ENCODE data around the gene GJD2. TPM values are rescaled to one million over a fixed set of nuclear protein-coding genes. Genes with fewer than 3 reads are reported as not detected.

GJD2 gene
- total RNA-seq, 4 donors from 2014 or later: not detected

DNA sequence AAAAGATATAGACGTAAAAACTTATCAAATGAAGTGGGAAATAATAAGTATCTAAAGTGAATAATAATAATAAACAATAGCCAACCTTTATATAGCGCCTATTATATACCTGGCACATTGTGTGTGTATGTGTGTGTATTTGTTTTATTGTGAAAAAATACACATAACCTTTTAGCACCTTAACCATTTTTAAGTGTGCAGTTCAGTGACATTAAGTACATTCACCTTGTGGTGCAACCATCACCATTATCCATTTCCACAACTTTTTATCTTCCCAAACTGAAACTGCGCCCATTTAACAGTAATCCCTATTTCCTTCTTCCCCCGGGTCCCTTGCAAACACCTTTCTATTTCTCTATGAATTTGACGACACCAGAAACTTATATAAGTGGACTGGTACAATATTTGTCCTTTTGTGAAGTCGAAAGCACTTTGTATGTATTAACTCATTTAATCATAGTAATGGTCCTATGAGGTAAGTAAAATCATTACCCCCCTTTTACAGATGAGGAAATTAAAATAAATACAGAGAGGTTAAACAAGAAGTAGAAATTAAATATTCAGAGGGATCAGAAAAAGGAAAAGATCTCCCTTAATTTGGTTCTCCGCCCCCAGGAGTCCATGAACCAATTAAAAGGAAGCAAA is 33.5 kb downstream of the GJD2 start:
- H3K9me3 ChIP-seq: no peaks in the 10 kb centered on the region
- 67 to 69% methylated on average over 7 of the region's 7 CpGs for WGBS, 2 donors
- H3K4me3 ChIP-seq: peak overlapping the region in 1 of 4 donors; percentile 32
- peaks cover 0 to 30% (median 4%) of the 10 kb centered on the region in 4 donors for H3K4me1 ChIP-seq
- DNase-seq (ENCODE audit: low spot score in 2 of 2): no peak
- no peaks in the 10 kb centered on the region for H3K36me3 ChIP-seq
- TF ChIP-seq, protein P1, sequence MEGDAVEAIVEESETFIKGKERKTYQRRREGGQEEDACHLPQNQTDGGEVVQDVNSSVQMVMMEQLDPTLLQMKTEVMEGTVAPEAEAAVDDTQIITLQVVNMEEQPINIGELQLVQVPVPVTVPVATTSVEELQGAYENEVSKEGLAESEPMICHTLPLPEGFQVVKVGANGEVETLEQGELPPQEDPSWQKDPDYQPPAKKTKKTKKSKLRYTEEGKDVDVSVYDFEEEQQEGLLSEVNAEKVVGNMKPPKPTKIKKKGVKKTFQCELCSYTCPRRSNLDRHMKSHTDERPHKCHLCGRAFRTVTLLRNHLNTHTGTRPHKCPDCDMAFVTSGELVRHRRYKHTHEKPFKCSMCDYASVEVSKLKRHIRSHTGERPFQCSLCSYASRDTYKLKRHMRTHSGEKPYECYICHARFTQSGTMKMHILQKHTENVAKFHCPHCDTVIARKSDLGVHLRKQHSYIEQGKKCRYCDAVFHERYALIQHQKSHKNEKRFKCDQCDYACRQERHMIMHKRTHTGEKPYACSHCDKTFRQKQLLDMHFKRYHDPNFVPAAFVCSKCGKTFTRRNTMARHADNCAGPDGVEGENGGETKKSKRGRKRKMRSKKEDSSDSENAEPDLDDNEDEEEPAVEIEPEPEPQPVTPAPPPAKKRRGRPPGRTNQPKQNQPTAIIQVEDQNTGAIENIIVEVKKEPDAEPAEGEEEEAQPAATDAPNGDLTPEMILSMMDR (IDR thresholded peaks at IDR 0.05): no peak
- TF ChIP-seq POLR2A (IDR thresholded peaks at IDR 0.05): no peak
- no peak for TF ChIP-seq EP300 (IDR thresholded peaks at IDR 0.05)
- peak overlapping the region in 2 of 4 donors; percentile 75 to 83 for H3K27ac ChIP-seq
- H3K27me3 ChIP-seq: no peaks in the 10 kb centered on the region

DNA sequence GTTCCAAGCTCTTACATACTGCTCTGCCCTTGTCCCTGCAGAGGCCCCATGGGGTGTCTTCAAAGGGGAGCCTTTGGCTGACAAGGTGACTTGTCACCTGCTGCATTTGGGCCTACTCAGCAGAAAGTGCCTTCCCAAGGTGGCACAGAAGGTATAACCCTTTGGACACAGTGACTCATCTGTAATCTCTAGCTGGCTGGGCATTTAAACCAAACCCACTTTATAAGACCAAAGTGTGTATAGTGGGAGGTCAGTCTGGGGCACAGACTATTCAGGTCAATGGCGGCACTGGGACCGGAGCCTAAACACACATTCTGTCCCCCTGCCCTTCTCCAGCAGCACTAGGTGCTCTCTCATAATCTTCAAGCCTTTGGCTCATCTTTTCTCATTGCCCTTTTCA is 35.1 kb downstream of the GJD2 start:
- Histone ChIP-seq H3K4me1 (peaks cover 0 to 30% (median 4%) of the 10 kb centered on the region in 4 donors), H3K4me3 (no peak overlapping the region), H3K9me3 (no peaks in the 10 kb centered on the region), H3K27me3 (no peaks in the 10 kb centered on the region), H3K36me3 (no peaks in the 10 kb centered on the region), H3K27ac (no peak overlapping the region)
- TF ChIP-seq, protein P1 (IDR thresholded peaks at IDR 0.05): no peak
- no peak for TF ChIP-seq EP300 (IDR thresholded peaks at IDR 0.05)
- no peak for DNase-seq (ENCODE audit: low spot score in 2 of 2)
- 42 to 67% methylated on average over 2 of the region's 2 CpGs for WGBS, 2 donors

DNA sequence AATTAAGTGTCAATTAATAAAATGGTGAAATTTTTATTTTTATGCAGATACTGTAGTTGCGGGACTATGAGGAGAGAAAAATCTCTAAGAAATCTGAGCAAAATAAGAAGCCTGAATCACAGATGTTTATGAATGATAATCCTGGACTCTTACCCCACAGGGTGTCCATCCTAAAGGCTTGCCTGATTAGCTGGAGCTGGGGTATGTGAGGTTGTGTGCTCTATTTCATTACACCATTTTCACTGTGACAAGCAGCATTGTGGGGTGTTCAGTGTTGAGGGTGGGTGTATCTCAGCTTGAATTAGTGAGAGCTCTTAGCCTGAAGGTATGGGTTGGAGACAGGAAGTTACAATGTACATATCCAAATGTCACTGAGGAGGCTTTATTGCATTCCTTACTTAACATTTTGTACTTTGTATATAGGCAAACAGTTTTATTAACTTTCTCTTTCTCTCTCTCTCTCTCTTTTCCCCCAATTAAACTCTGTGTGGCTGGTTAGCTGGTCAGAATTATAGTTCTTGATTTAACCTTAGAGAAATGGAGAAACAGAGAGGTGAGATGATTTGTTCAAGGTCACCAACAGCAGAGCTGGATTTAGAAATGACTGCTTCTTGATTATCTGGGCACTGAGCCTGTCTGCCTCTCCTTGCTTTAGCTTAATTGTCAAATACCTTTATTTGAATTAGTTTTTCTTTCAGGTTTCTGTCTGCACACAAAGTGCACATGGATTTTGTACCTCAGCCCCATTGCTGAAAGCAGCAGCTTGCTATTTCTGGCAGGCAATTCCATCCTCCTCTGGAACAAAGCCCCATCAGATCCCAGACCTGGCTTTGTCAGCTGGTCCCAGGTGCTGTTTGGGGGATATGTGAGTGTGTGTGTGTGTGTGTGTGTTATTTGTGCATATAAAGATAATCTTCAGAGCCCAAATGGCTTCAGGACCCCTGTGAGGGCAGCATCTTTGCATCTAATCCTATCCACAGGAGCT is 35.8 kb downstream of the GJD2 start:
- H3K27ac ChIP-seq: no peak overlapping the region
- DNase-seq (ENCODE audit: low spot score in 2 of 2): no peak
- H3K9me3 ChIP-seq: no peaks in the 10 kb centered on the region
- H3K27me3 ChIP-seq: no peaks in the 10 kb centered on the region
- 98 to 100% methylated on average over 1 of the region's 1 CpG for WGBS, 2 donors
- TF ChIP-seq EP300 (IDR thresholded peaks at IDR 0.05) (no peak), POLR2A (IDR thresholded peaks at IDR 0.05) (no peak)
- TF ChIP-seq, protein P1 (IDR thresholded peaks at IDR 0.05): no peak
- H3K4me1 ChIP-seq: peaks cover 0 to 30% (median 4%) of the 10 kb centered on the region in 4 donors
- H3K36me3 ChIP-seq: no peaks in the 10 kb centered on the region
- no peak overlapping the region for H3K4me3 ChIP-seq

DNA sequence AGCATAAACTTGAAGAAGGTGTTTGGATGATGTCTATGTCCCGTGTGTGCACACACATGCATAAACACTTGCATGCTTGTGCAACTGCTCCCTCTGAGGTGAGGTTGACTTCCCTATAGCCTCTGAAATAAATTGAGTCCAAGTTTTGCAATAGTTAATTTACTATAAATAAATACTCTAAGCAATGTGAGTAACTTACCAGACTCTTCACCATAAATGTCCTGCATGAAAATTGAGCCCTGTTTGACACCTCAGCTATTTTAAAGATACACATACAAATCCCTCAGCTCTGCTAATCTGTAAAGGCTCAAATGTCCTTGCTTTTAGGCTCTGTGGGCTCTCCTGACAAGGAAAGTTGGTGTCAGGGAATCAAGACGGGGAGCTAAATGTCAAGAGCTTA is 37.1 kb downstream of the GJD2 start:
- Histone ChIP-seq H3K27me3 (no peaks in the 10 kb centered on the region), H3K9me3 (no peaks in the 10 kb centered on the region), H3K36me3 (no peaks in the 10 kb centered on the region), H3K27ac (no peak overlapping the region), H3K4me1 (peaks cover 0 to 19% (median 2%) of the 10 kb centered on the region in 4 donors), H3K4me3 (no peak overlapping the region)
- no peak for DNase-seq (ENCODE audit: low spot score in 2 of 2)
- TF ChIP-seq POLR2A (IDR thresholded peaks at IDR 0.05) (no peak), EP300 (IDR thresholded peaks at IDR 0.05) (no peak)
- TF ChIP-seq, protein P1 (IDR thresholded peaks at IDR 0.05): no peak
- 45 to 57% methylated on average over 2 of the region's 2 CpGs for WGBS, 2 donors

DNA sequence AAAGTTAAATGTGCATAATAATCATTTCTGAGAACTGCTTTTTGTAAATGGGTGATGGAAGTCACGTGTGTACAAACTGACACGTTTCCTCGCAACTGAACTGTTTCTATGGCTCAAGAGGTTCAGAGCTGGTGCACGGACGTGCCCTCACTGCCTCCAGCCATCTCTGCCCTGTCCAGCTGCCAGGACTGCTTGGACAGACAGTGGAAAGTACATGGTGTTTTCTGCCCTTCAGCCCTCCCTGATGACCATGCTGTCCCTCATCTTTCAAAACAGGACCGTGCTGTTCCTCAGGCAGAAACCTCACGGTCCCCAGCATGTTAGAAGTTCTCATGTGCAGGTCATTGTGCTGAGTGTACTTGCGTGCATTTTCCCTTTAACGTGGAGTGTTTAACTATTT is 38.7 kb downstream of the GJD2 start:
- no peaks in the 10 kb centered on the region for H3K27me3 ChIP-seq
- 61 to 64% methylated on average over 9 of the region's 9 CpGs for WGBS, 2 donors
- H3K9me3 ChIP-seq: no peaks in the 10 kb centered on the region
- peaks cover 0 to 5% (median 0%) of the 10 kb centered on the region in 4 donors for H3K4me1 ChIP-seq
- TF ChIP-seq, protein P1 (IDR thresholded peaks at IDR 0.05): no peak
- no peak for TF ChIP-seq POLR2A (IDR thresholded peaks at IDR 0.05)
- no peak for TF ChIP-seq EP300 (IDR thresholded peaks at IDR 0.05)
- no peak overlapping the region for H3K4me3 ChIP-seq
- H3K36me3 ChIP-seq: no peaks in the 10 kb centered on the region
- no peak overlapping the region for H3K27ac ChIP-seq
- no peak for DNase-seq (ENCODE audit: low spot score in 2 of 2)
